ENCODE measurements around the gene CHN1. TPM values are rescaled to one million over a fixed set of nuclear protein-coding genes. Genes with fewer than 3 reads are reported as not detected.

Gene CHN1
- total and polyA plus RNA-seq, 12 donors: 6.1 to 26.5 (median 15.7) TPM

DNA sequence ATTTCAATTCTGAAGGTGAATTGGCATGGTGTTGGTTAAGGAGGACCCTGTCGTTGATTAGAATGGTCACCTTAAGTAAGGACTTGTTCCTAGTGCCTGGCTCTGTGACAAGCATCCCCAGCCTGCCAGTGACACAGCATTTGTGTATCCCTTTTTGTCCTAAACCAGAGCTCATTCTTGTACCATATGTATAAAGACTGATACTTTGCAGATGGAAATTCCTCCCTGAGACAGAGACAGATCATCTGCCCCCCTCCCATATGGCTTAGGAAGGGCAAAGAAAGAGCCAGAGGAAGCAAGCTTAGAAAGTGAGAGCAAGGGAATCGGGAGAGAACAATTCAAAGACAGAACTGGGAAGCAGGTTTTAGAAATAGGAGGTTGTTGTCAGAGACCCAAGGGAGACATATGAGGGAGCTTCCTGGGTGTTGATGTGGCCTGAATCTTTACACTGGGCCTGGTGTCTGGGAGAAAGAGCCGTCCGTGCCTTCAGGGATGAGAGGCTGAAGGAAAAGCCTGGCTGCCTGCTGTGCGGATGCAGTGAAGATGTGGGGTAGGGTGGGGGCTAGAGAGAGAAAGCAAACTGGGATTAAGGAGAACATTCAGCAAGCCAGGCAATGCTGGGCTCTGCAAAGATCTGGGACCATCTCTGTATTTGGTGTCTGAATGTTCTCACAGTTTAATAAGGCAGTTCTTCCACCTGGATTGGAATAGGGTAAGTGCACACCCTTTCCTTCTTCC, 227.7 kb downstream of the CHN1 start:
- intact Hi-C loops (cut with DNase I): loop anchor here in 1 of 10 donors (10.0 kb wide), 1 partner anchor 107 kb away; no protein-coding TSS in a partner anchor
- DNase-seq: no peak
- Histone ChIP-seq H3K9me3 (no peaks in the 10 kb centered on the region), H3K27me3 (no peaks in the 10 kb centered on the region), H3K27ac (peak overlapping the region in 5 of 10 donors; percentile 24 to 76 (median 32)), H3K4me3 (no peak overlapping the region), H3K4me1 (peaks cover 0 to 31% (median 2%) of the 10 kb centered on the region in 9 donors), H3K36me3 (no peaks in the 10 kb centered on the region)
- TF ChIP-seq, protein P1, sequence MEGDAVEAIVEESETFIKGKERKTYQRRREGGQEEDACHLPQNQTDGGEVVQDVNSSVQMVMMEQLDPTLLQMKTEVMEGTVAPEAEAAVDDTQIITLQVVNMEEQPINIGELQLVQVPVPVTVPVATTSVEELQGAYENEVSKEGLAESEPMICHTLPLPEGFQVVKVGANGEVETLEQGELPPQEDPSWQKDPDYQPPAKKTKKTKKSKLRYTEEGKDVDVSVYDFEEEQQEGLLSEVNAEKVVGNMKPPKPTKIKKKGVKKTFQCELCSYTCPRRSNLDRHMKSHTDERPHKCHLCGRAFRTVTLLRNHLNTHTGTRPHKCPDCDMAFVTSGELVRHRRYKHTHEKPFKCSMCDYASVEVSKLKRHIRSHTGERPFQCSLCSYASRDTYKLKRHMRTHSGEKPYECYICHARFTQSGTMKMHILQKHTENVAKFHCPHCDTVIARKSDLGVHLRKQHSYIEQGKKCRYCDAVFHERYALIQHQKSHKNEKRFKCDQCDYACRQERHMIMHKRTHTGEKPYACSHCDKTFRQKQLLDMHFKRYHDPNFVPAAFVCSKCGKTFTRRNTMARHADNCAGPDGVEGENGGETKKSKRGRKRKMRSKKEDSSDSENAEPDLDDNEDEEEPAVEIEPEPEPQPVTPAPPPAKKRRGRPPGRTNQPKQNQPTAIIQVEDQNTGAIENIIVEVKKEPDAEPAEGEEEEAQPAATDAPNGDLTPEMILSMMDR (IDR thresholded peaks at IDR 0.05): no peak
- ATAC-seq: no peak
- 74% methylated on average over 5 of the region's 5 CpGs for WGBS, 2 donors

DNA sequence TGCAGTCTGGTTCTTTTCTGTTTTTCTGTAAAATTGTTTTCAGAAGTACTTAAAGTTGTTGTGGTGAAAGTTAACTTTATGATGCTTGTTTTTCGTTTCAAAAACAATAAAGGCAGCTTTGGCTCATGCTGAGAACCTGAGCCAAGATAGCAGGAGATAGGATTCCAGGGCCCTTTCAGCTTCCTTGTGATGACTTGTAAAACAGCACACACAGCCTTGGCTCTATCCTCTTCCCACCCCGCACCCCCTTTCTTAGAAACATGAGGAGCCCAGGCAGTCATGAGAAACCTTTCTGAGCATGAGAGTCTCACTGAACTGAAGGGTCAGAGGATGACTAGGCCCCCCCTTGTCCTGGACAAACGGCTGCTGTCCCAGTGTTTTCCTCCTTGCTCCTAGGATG, 228.5 kb downstream of the CHN1 start:
- no peak overlapping the region for H3K4me3 ChIP-seq
- H3K27ac ChIP-seq: no peak overlapping the region
- no peaks in the 10 kb centered on the region for H3K36me3 ChIP-seq
- 78 to 85% methylated on average over 3 of the region's 3 CpGs for WGBS, 2 donors
- no peaks in the 10 kb centered on the region for H3K9me3 ChIP-seq
- no peaks in the 10 kb centered on the region for H3K27me3 ChIP-seq
- intact Hi-C loops (cut with DNase I): loop anchor here in 1 of 10 donors (10.0 kb wide), 1 partner anchor 108 kb away; no protein-coding TSS in a partner anchor
- ATAC-seq (no peak), DNase-seq (no peak)
- TF ChIP-seq, protein P1 (IDR thresholded peaks at IDR 0.05): no peak
- H3K4me1 ChIP-seq: peaks cover 0 to 40% (median 9%) of the 10 kb centered on the region in 9 donors

DNA sequence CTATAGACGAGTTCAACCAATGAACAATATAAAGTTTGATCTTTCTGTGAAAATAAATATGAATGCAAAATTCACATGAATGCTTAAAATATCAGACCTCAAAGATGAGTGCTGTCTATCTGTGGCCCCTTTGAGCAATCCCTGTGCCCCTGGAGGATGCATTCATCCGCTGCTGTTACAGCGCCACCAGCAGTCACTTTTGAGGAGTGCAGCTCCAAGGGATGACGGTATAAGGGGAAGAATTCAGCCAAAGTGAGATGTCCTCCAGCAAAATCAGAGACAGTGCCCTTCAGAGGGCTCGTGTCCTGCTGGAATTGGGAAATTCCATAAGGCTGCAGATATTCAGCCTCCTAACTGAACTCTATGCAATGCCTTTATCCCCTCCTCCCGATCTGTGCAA, 229.0 kb downstream of the CHN1 start:
- ATAC-seq: no peak
- H3K27ac ChIP-seq: no peak overlapping the region
- H3K4me3 ChIP-seq: no peak overlapping the region
- H3K27me3 ChIP-seq: no peaks in the 10 kb centered on the region
- DNase-seq: no peak
- intact Hi-C loops (cut with DNase I): loop anchor here in 1 of 10 donors (10.0 kb wide), 1 partner anchor 109 kb away; no protein-coding TSS in a partner anchor
- no peaks in the 10 kb centered on the region for H3K36me3 ChIP-seq
- TF ChIP-seq, protein P1 (IDR thresholded peaks at IDR 0.05): peak in 1 of 9 donors; percentile 21
- 80 to 82% methylated on average over 6 of the region's 6 CpGs for WGBS, 2 donors
- no peaks in the 10 kb centered on the region for H3K9me3 ChIP-seq
- peaks cover 0 to 44% (median 9%) of the 10 kb centered on the region in 9 donors for H3K4me1 ChIP-seq

DNA sequence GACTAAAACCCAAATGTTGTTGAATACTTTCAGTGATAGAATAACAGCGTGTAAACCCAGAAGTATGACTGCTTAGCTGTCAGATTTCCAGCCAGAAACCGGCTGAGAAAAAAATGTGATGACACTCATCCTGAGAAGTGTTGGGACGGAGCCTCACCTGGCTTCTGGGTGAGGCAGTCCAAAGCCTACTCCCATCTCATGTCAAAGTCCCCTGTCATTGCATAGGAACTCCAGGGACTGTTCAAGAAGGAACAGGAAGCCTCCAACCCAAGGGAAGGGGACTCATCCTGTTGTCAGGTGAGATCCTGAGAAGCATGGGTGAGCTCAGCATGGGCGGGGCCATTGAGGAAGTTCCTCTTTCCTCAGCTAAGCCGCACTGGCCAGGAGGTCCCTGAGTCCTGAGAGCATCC, 229.6 kb downstream of the CHN1 start:
- WGBS, 2 donors: 66 to 68% methylated on average over 5 of the region's 5 CpGs
- DNase-seq (no peak), ATAC-seq (no peak)
- H3K4me3 ChIP-seq: no peak overlapping the region
- intact Hi-C loops (cut with DNase I): loop anchor here in 1 of 10 donors (10.0 kb wide), 1 partner anchor 109 kb away; no protein-coding TSS in a partner anchor
- H3K27ac ChIP-seq: no peak overlapping the region
- H3K36me3 ChIP-seq: no peaks in the 10 kb centered on the region
- H3K4me1 ChIP-seq: peaks cover 0 to 44% (median 9%) of the 10 kb centered on the region in 9 donors
- no peaks in the 10 kb centered on the region for H3K27me3 ChIP-seq
- TF ChIP-seq, protein P1 (IDR thresholded peaks at IDR 0.05): no peak
- H3K9me3 ChIP-seq: no peaks in the 10 kb centered on the region
